Measurements from ENCODE around the gene ADAMTS1.
A peak's percentile ranks its signal among the peaks of the same experiment; 100 is the strongest.

ADAMTS1 gene

GRCh38 chr21:26845759-26846035 lies 488 bp upstream of the ADAMTS1 start:
- TF ChIP-seq, protein P1, sequence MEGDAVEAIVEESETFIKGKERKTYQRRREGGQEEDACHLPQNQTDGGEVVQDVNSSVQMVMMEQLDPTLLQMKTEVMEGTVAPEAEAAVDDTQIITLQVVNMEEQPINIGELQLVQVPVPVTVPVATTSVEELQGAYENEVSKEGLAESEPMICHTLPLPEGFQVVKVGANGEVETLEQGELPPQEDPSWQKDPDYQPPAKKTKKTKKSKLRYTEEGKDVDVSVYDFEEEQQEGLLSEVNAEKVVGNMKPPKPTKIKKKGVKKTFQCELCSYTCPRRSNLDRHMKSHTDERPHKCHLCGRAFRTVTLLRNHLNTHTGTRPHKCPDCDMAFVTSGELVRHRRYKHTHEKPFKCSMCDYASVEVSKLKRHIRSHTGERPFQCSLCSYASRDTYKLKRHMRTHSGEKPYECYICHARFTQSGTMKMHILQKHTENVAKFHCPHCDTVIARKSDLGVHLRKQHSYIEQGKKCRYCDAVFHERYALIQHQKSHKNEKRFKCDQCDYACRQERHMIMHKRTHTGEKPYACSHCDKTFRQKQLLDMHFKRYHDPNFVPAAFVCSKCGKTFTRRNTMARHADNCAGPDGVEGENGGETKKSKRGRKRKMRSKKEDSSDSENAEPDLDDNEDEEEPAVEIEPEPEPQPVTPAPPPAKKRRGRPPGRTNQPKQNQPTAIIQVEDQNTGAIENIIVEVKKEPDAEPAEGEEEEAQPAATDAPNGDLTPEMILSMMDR (IDR thresholded peaks at IDR 0.05; ENCODE audit: low read length, missing control alignments), result no peak
- H3K4me3 ChIP-seq (replicated peaks; ENCODE audit: low read depth, low read length), result peak overlapping the region; percentile 84
- no peak for DNase-seq (ENCODE audit: low read depth)

- DNase-seq (ENCODE audit: low read depth), result peak; percentile 53
- H3K4me3 ChIP-seq (replicated peaks; ENCODE audit: low read depth, low read length), result peak overlapping the region; percentile 84
Measured at GRCh38 chr21:26844258-26845065, 747 bp downstream of the ADAMTS1 start.

DNA sequence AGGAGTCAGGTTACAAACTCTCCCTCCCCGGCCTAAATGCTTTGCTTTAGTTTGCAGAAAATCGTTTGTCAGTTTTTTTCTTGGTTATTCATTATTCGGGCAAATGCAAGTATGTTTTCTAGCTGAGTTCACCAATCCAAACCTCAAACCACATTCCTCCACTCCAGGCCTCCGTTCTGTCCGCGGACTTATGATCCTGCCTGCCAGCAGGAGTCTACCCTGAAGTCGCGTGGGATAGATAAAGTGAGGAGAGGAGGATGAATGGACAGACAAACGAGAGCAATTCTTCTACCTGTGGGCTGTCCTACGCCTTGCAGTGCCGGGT lies 1.3 kb downstream of the ADAMTS1 start:
- peak; percentile 72 for DNase-seq (ENCODE audit: low read depth)
- peak overlapping the region; percentile 84 for H3K4me3 ChIP-seq (replicated peaks; ENCODE audit: low read depth, low read length)
- TF ChIP-seq, protein P1 (IDR thresholded peaks at IDR 0.05; ENCODE audit: low read length, missing control alignments), result peak; percentile 36

More at GRCh38 chr21:26844258-26845065, 747 bp downstream of the ADAMTS1 start:
- TF ChIP-seq, protein P1 (IDR thresholded peaks at IDR 0.05; ENCODE audit: low read length, missing control alignments), result no peak

- DNase-seq (ENCODE audit: low read depth), result peak; percentile 97
- TF ChIP-seq, protein P1 (IDR thresholded peaks at IDR 0.05; ENCODE audit: low read length, missing control alignments), result peak; percentile 35
- peak overlapping the region; percentile 84 for H3K4me3 ChIP-seq (replicated peaks; ENCODE audit: low read depth, low read length)
Measured at GRCh38 chr21:26842974-26843932, 2.0 kb downstream of the ADAMTS1 start.

GRCh38 chr21:26842300-26842699 lies 2.9 kb downstream of the ADAMTS1 start:
- peak overlapping the region; percentile 84 for H3K4me3 ChIP-seq (replicated peaks; ENCODE audit: low read depth, low read length)
- DNase-seq (ENCODE audit: low read depth), result peak; percentile 69
- TF ChIP-seq, protein P1 (IDR thresholded peaks at IDR 0.05; ENCODE audit: low read length, missing control alignments), result no peak

- no peak overlapping the region for H3K4me3 ChIP-seq (replicated peaks; ENCODE audit: low read depth, low read length)
- TF ChIP-seq, protein P1 (IDR thresholded peaks at IDR 0.05; ENCODE audit: low read length, missing control alignments), result no peak
- peak; percentile 87 for DNase-seq (ENCODE audit: low read depth)
Measured at GRCh38 chr21:26840912-26841311, 4.3 kb downstream of the ADAMTS1 start.

Data from fibroblast of pulmonary artery (primary cell).